T-helper 1 cell treated with Interleukin-12 subunit alpha and Interleukin-12 subunit beta and Interleukin-4 antibody, amounts not matched to agents 30 ng/mL and 1 ng/mL, for 36 hours (primary cell): ENCODE data around the gene LEP. TPM values are rescaled to one million over a fixed set of nuclear protein-coding genes. Genes with fewer than 3 reads are reported as not detected.

Experiments
- total RNA-seq: library from RNA; stranded (reverse); gene quantifications from 2 replicates; pipeline ENCODE4 v1.2.3, GENCODE V29; 2022

LEP gene
- total RNA-seq, 1 donor from 2014 or later, result not detected

Other genes starting within 250 kb of the LEP start
- gene LRRC4, start 209.8 kb upstream of the LEP start, total RNA-seq, result not detected in 2 replicates
- 43.8 and 46.3 TPM in 2 replicates for gene RBM28, start 102.6 kb downstream of the LEP start, total RNA-seq
- gene PRRT4, start 120.4 kb downstream of the LEP start, total RNA-seq, result not detected in 2 replicates
- 63.2 and 66.6 TPM in 2 replicates for gene IMPDH1, start 168.7 kb downstream of the LEP start, total RNA-seq
- gene HILPDA, start 214.6 kb downstream of the LEP start, total RNA-seq, result 8.1 and 10.4 TPM in 2 replicates
- 36.6 and 39.6 TPM in 2 replicates for gene METTL2B, start 235.5 kb downstream of the LEP start, total RNA-seq